HUES64 (cell line): ENCODE data around the gene AIG1.

Experiments used
- H3K27ac ChIP-seq: 2 replicates; pipeline ENCODE4 v1.7.0; 2013; ENCODE audit warnings: low read depth, low read length, inconsistent platforms
- H3K27me3 ChIP-seq: 2 replicates; pipeline ENCODE4 v1.6.1; 2013; ENCODE audit warnings: mild to moderate bottlenecking, low read length; ENCODE audit not compliant: insufficient read depth
- H3K36me3 ChIP-seq: 2 replicates; pipeline ENCODE4 v1.6.1; 2013; ENCODE audit warnings: mild to moderate bottlenecking, low read length; ENCODE audit not compliant: insufficient read depth
- H3K4me1 ChIP-seq: 2 replicates; pipeline ENCODE4 v1.6.1; 2013; ENCODE audit warnings: mild to moderate bottlenecking, low read length, moderate library complexity; ENCODE audit not compliant: insufficient read depth
- H3K4me3 ChIP-seq: 2 replicates; pipeline ENCODE4 v1.5.1; 2013; ENCODE audit warnings: mild to moderate bottlenecking, low read length, moderate library complexity
- H3K9ac ChIP-seq: 2 replicates; pipeline ENCODE4 v1.6.1; 2013; ENCODE audit warnings: mild to moderate bottlenecking, low read depth, low read length
- H3K9me3 ChIP-seq: 2 replicates; pipeline ENCODE4 v1.6.1; 2013; ENCODE audit warnings: low read depth, low read length; ENCODE audit not compliant: insufficient read depth
- WGBS: fragments of 150-250, 120-280 bp; methylation state at CpG from one replicate; pipeline ENCODE4 v1.1.7; 2013; ENCODE audit warnings: missing lambda C conversion rate; 5-methylcytosine and 5-hydroxymethylcytosine counted together

AIG1 gene

DNA sequence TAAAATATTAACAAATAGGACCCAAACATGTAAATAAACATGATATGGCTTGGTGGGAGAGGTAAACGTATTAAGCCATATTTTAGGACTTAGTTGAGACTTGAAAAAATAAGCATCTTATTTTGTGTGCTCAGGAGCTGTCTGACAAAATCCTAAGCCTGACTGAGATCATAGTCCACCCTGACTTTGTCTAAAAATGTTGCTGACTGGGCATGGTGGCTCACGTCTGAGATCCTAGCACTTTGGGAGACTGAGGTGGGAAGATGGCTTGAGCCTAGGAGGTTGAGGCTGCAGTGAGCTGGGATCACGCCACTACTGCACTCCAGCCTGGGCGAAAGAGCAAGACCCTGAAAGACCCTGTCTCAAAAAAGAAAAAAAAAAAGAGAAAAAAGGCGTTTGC lies 52.1 kb downstream of the AIG1 start:
- Histone ChIP-seq H3K4me1 (no peaks in the 10 kb centered on the region), H3K9ac (no peak overlapping the region), H3K36me3 (no peaks in the 10 kb centered on the region), H3K27me3 (no peaks in the 10 kb centered on the region), H3K4me3 (no peak overlapping the region), H3K9me3 (no peaks in the 10 kb centered on the region), H3K27ac (no peak overlapping the region)
- WGBS = 95% methylated on average over 4 of the region's 5 CpGs

DNA sequence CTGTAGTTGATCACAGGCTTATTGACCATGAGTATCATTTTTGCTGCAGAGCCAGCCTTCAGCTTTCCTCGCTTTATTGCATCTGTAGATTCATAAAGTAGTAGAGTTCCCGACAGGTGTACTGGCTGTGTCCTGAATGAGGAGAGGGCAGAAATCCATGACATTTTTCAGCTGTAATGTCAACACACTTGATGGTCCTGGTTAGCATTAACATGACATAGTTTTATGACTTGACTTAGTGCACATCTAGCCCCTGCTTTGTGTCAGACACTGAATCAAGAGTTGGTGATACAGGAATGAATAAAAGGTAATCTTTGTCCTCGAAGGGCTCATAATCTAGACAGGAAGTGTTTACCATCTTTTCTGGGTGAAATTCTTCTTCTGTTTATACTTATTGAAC lies 55.0 kb downstream of the AIG1 start:
- no peaks in the 10 kb centered on the region for H3K36me3 ChIP-seq
- H3K9me3 ChIP-seq = peaks cover 9% of the 10 kb centered on the region
- H3K27me3 ChIP-seq = no peaks in the 10 kb centered on the region
- H3K4me3 ChIP-seq = no peak overlapping the region
- no peaks in the 10 kb centered on the region for H3K4me1 ChIP-seq
- no peak overlapping the region for H3K27ac ChIP-seq
- 96% methylated on average over 3 of the region's 3 CpGs for WGBS
- H3K9ac ChIP-seq = no peak overlapping the region

DNA sequence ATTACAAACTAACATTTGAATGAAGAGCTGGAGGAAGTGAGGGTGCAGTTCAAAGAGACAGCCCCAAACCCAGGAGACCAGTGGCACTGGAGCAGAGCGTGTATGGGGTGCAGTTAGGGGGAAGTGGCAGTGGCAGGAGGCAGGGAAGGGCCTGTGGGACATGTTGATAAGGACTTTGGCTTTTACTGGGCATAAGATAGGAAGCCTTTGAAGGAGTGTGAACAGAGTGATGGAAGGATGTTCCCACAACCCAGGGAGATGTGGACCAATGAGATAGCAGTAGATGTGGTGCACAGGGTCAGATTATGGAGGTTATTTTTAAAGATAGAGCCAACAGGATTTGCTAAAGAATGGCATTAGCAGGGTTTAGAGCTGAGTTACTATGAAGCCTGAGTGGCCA lies 56.4 kb downstream of the AIG1 start:
- WGBS = 92% methylated on average over 1 of the region's 1 CpG
- no peak overlapping the region for H3K4me3 ChIP-seq
- no peak overlapping the region for H3K27ac ChIP-seq
- H3K36me3 ChIP-seq = no peaks in the 10 kb centered on the region
- H3K9ac ChIP-seq = no peak overlapping the region
- no peaks in the 10 kb centered on the region for H3K4me1 ChIP-seq
- H3K27me3 ChIP-seq = no peaks in the 10 kb centered on the region
- peaks cover 9% of the 10 kb centered on the region for H3K9me3 ChIP-seq

DNA sequence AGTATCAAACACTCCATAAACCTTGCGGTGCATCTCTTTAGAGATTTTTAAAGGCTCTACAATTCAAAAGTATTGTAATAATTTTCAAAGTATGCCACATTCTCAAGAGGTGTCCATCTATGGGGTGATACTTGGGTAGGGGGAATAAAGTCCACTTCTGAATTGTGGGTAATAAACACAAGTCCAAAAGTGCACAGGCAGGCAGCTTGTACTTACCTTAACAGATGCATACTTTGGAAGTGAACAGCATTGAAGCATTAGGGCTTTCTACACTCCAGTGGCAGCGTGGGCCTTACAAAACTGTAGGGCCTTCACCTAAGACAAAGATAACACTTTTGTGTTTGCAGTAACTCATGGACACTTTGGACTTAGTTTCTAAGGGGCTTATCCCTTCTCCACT lies 58.6 kb downstream of the AIG1 start:
- no peak overlapping the region for H3K27ac ChIP-seq
- H3K36me3 ChIP-seq = no peaks in the 10 kb centered on the region
- no peaks in the 10 kb centered on the region for H3K4me1 ChIP-seq
- peaks cover 9% of the 10 kb centered on the region for H3K9me3 ChIP-seq
- H3K9ac ChIP-seq = no peak overlapping the region
- 100% methylated on average over 1 of the region's 2 CpGs for WGBS
- H3K4me3 ChIP-seq = no peak overlapping the region
- no peaks in the 10 kb centered on the region for H3K27me3 ChIP-seq

DNA sequence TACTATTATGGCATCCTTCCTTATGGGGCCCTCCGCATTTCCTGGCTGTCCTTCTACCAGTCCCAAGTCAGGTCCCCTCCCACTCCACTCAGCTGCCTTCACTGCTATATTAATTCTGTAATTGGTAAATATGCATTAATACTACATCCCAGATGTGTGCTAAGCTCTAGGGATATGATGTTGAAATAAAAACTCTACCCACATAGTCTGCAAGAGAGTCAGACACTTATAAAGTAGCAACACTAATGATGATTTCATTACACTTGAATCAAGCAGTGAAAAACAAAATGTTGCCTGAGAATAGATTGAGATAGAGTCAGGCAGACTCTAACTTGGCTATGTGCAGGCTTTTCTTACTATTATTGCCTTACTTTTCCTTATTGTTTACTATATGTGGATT lies 62.4 kb downstream of the AIG1 start:
- Histone ChIP-seq H3K9ac (no peak overlapping the region), H3K27me3 (no peaks in the 10 kb centered on the region), H3K4me1 (no peaks in the 10 kb centered on the region), H3K27ac (no peak overlapping the region), H3K9me3 (peaks cover 9% of the 10 kb centered on the region), H3K36me3 (no peaks in the 10 kb centered on the region), H3K4me3 (no peak overlapping the region)
- WGBS = 90% methylated on average over 1 of the region's 1 CpG

DNA sequence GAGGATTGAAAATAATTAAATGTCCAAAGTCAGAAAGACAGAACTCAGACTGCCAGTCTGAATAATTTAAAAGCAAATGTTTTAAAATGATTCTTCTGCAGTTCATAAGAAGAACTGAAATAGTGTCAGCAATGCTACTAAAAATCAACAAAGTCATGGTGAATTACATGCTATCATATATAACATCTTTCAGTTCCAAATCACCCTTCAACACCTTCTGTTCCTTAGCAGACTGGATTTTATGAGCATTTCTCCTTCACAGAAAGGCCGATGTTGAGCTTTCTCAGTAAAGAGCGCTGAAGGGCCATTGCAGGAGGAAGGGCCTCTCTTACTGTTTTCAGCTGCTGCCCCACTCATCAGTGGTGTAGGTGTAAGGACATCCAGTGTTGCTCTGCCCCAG lies 63.3 kb downstream of the AIG1 start:
- Histone ChIP-seq H3K4me3 (no peak overlapping the region), H3K9ac (no peak overlapping the region), H3K36me3 (0 out of 2 replicates have a peak, but pooled peaks cover 5% of the 10 kb centered on the region), H3K9me3 (peaks cover 9% of the 10 kb centered on the region), H3K27ac (no peak overlapping the region), H3K27me3 (no peaks in the 10 kb centered on the region), H3K4me1 (no peaks in the 10 kb centered on the region)
- WGBS = 94% methylated on average over 2 of the region's 2 CpGs

DNA sequence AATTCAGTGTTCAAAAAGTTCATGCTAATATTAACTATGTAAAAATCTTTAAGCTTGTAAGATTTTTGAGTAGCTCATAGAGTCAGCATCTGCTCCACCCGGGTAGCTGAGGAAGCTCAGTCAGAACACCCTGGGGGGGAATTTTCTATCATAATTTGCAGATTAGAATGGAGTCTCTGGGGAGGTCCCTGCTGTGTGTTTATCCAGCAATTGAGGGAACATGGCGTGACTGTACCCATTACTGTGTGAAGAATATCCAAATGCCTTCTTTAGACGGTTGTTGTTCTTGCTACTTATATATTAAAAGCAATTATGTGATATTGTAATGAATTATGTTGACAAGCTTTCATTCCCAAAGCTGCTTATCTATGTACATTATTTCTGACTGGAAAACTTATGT lies 64.8 kb downstream of the AIG1 start:
- no peak overlapping the region for H3K27ac ChIP-seq
- WGBS = 87% methylated on average over 2 of the region's 3 CpGs
- no peaks in the 10 kb centered on the region for H3K27me3 ChIP-seq
- 0 out of 2 replicates have a peak, but pooled peaks cover 5% of the 10 kb centered on the region for H3K36me3 ChIP-seq
- peaks cover 3% of the 10 kb centered on the region; the same call in 1 of the 2 replicates for H3K9me3 ChIP-seq
- H3K4me1 ChIP-seq = no peaks in the 10 kb centered on the region
- H3K4me3 ChIP-seq = no peak overlapping the region
- H3K9ac ChIP-seq = no peak overlapping the region

DNA sequence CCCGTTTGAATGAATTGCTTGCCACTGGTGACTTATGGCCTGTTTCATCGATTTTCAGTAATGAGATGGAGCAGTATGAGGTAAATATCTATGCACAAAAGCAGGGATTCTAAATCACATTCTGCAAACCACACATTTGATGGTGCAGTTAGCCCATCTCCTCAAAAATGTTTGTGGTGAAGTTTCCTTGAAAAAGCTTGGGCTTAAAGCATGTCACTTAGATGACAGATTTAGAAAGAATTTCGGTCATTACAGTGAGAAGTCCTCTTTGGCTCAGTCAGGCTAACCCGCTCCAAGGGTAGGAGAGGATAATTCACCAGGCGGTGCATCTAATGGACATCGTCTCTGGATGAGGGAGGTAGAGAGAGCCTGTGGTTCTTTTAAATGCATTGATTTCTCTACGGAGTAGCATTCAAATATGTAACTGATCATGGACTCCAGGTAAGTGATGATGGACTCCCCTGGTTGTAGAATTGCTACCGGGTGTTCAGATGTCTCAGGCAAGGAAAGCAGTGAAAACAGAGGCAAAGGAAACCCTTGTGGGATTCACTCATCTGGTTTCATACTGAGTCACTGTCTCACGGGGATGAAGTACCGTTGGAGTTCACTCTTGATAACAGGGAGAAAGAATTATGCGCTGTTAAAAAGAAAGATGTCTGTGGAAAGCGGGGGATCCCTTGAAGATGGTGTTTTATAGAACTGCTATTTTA lies 65.3 kb downstream of the AIG1 start:
- Histone ChIP-seq H3K9ac (no peak overlapping the region), H3K27ac (no peak overlapping the region), H3K9me3 (peaks cover 4% of the 10 kb centered on the region), H3K4me3 (no peak overlapping the region), H3K4me1 (no peaks in the 10 kb centered on the region), H3K36me3 (0 out of 2 replicates have a peak, but pooled peaks cover 5% of the 10 kb centered on the region), H3K27me3 (no peaks in the 10 kb centered on the region)
- 92% methylated on average over 12 of the region's 12 CpGs for WGBS

DNA sequence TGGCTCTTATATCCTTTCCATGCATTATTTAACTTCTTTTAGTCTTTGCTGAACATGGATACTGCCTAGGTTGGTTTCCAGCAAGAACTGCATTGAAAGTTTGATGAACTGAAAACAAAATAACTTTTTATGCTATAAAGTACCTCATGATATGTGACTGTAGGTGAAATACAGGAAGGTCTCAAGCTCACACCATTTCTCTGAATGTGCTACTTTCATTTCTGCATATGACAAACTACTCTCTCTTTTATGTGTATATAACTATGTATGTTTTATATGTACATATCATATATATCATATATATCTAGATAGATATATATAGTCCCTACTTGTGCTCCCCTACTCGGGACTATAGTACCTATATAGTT lies 65.9 kb downstream of the AIG1 start:
- Histone ChIP-seq H3K4me1 (no peaks in the 10 kb centered on the region), H3K9ac (no peak overlapping the region), H3K27me3 (no peaks in the 10 kb centered on the region), H3K9me3 (peaks cover 9% of the 10 kb centered on the region), H3K36me3 (0 out of 2 replicates have a peak, but pooled peaks cover 5% of the 10 kb centered on the region), H3K4me3 (no peak overlapping the region), H3K27ac (no peak overlapping the region)
- no CpG with 5 or more reads among the region's 1 CpG for WGBS

DNA sequence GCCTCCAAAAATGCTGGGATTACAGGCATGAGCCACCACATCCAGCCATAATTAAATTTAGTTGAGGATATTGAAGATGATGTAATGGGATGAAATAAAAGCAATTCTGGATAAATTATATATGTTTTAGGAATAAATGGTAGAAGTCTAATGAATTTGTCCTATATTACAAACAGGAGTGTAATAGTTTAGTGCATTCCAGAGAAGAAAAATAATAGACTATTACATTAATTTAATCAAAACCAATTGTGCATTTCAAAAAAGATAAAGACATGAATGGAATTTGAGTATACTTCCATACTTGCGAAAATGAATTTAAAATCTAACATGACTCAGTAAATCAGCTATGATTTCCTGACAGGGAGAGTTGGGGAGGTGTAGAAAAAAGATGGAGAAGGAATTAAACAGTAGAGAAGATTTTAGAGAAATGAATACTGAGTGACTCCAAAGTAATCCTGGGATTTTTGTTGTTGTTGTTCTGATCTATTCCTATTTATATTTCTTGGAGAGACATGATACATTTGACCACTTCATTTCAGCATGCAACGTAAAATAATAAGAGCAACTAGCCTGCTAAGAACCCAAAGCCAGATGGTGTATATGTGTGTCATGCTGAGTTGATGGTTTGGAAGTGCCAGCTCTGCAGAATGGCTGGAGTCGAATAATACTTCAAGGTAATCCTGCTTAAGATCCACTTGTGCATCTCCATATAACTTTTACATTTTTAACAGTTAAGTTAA lies 67.4 kb downstream of the AIG1 start:
- Histone ChIP-seq H3K4me1 (no peaks in the 10 kb centered on the region), H3K9me3 (peaks cover 11% of the 10 kb centered on the region), H3K27me3 (no peaks in the 10 kb centered on the region), H3K36me3 (0 out of 2 replicates have a peak, but pooled peaks cover 5% of the 10 kb centered on the region), H3K9ac (no peak overlapping the region), H3K4me3 (no peak overlapping the region), H3K27ac (no peak overlapping the region)
- 100% methylated on average over 2 of the region's 3 CpGs for WGBS

DNA sequence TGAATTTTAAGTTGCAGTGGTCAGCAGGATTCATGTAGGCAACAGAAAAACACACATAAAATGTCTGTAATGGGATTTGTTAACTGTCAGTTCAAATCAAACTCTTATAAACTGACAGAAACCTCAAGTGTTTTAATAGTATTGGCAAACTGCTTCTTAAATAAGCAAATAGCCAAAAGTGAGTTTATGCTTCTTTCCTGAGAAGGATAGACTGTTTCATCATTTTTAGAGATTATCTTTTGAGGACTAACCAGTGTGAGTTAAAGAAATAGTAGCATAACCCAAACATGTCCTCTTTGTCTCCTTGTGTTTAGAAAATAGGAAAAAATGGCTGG lies 68.0 kb downstream of the AIG1 start:
- Histone ChIP-seq H3K4me1 (no peaks in the 10 kb centered on the region), H3K9ac (no peak overlapping the region), H3K27ac (no peak overlapping the region), H3K9me3 (peaks cover 11% of the 10 kb centered on the region), H3K36me3 (0 out of 2 replicates have a peak, but pooled peaks cover 5% of the 10 kb centered on the region), H3K27me3 (no peaks in the 10 kb centered on the region), H3K4me3 (no peak overlapping the region)
